Left kidney (tissue), 2 donors: ENCODE results near the gene TP53AIP1. TPM values are rescaled to one million over a fixed set of nuclear protein-coding genes. Genes with fewer than 3 reads are reported as not detected.

Experiments
- DNase-seq: peaks from one replicate; pipeline ENCODE4 v3.0.0-alpha.2; 2013
- polyA plus RNA-seq: library from polyadenylated mRNA; unstranded; fragments of 120-200 nt; gene quantifications from one replicate; pipeline ENCODE4 v1.2.1, GENCODE V29; 2013; ENCODE audit not compliant: insufficient read length

The TP53AIP1 gene
- polyA plus RNA-seq, 1 donor: 1.1 TPM

DNA sequence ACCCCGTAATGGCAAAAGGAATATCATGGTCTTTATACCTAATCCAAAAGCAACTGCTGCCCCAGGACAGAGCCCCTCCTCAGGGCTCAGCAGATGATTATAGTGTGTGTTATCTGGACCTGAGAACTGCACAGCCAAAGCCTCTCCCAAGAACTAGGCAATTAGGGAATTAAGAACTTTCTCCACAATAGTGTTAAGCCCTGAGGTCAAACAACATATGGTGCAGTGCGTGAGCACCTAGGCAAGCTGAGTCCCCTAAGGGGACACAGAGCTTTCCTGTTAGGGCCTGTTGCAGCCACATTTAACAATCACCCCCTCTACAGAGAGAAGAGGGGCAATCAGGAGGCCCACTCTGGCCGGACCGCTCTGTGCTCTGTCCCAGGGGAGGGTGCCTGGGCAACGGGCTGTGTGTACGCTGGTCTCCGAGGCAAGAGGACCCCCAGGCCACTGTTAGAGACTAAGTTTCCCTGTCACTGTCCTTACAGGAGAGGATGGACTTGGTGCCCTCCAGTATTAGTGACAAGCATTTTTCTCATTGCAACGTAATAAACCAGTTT is 52.9 kb downstream of the TP53AIP1 start:
- DNase-seq: no peak

DNA sequence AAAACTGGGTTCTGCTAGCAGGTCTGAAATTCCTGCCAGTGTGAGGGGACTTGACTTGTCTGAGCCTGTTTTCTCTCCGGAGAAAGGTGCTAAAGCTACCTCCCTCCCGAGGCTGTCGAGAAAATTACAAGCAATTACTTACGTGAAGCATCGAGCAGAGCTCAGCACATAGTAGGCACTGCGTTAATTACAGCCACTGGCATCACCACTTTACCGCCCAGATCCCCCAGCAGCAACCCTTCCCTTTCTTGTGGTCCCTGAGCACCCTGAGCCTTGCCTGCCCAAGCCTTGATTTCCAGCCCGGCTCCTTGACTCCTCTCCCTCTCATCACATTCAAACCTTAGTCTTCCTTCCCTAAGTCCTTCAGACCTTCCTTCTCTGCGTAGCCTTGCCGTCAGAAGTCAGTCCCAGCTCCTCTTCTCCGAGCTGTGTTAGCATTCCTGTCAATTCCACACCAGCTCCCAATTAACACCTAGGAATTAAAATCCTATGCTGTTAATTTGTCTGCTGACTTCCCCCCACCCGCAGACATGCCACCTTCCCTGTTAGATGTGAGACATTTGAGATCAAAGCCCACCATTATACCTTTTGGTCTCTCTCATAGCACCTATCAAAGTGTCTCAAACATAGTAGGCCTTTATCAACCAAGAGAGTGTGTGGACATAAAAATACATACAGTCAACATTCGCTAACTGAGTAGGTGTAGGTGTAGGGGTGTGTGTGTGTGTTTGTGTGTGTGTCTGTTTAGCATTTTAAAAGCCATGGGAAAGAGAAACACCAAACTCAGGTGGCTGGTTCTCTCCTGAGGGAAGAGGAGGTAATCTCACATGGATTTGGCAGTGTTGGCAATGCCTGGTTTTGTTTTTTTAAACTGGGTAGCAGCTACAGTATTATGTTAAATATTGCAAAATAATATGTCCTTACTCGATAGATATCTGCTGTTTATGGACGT is 54.4 kb downstream of the TP53AIP1 start:
- no peak for DNase-seq

DNA sequence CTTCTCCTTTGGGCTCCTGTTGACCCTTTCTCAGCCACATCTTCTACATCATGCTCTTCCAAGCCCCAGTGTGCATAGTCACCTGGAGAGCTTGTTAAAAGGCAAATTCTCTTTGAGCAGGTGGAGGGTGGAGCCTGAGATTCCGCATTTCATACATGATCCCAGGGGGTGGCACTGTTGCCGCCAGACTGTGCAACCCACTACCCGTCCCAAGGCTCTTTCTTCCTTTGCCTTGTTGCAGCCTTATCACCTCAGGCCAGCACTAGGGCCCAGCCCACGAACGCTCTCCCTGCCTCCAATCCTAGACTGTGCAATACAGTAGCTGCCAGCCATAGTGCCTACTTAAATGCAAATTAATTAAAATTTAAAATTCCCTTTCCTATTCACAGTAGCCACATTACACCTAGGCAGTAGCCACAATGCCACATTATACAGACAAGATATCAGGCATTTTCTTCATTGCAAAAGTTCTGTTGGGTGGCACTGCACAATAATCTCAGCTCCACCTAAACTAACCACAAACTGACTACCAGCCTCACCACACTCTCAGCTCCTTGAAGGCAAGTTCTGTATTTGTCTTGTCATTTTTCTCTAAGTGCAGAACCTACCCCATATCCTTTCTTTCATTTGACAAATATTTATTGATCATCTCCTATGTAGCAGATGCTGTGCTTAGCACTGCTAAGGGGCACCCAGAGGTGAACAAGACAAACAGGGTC is 56.1 kb downstream of the TP53AIP1 start:
- DNase-seq: no peak

Other genes with a start within 250 kb of the TP53AIP1 start
- gene FLI1, start 248.8 kb downstream of the TP53AIP1 start, polyA plus RNA-seq: 27.4 TPM
- 76.0 TPM for gene KCNJ1, start 75.6 kb downstream of the TP53AIP1 start, polyA plus RNA-seq
- gene KCNJ5, start 51.5 kb downstream of the TP53AIP1 start, polyA plus RNA-seq: 3.6 TPM
- 22.7 TPM for gene ARHGAP32, start 249.5 kb upstream of the TP53AIP1 start, polyA plus RNA-seq